Activated CD8-positive, alpha-beta memory T cell treated with anti-CD3 and anti-CD28 coated beads, Interleukin-2, amount 10 ng/mL, durations not matched to agents 7 days and 5 days (primary cell): ENCODE results near the gene GRID1. TPM values are rescaled to one million over a fixed set of nuclear protein-coding genes. Genes with fewer than 3 reads are reported as not detected.

ENCODE experiments used
- ATAC-seq: fragments of 150-1000 bp; cut with Tn5 transposase; one replicate; pipeline ENCODE4 v1.10.0; 2021; ENCODE audit warnings: moderate library complexity
- CTCF ChIA-PET: fragments of 350-600 bp; sonication (Branson Sonifier 250); formaldehyde crosslinking; loops from one replicate; lab custom pipeline; 2021; ENCODE audit warnings: antibody characterized with exemption; lab: Charles Lee
- DNase-seq: peaks from one replicate; pipeline ENCODE4 v3.0.0-alpha.2; 2020
- H3K27ac Mint-ChIP-seq: one replicate; pipeline ENCODE4 v1.8.0; 2021; ENCODE audit warnings: mild to moderate bottlenecking, mixed read lengths
- H3K27me3 Mint-ChIP-seq: one replicate; pipeline ENCODE4 v1.8.0; 2021; ENCODE audit warnings: mixed read lengths
- H3K36me3 Mint-ChIP-seq: one replicate; pipeline ENCODE4 v1.8.0; 2021; ENCODE audit warnings: mild to moderate bottlenecking, mixed read lengths
- H3K4me1 Mint-ChIP-seq: one replicate; pipeline ENCODE4 v1.8.0; 2021; ENCODE audit warnings: mixed read lengths
- H3K4me3 Mint-ChIP-seq: one replicate; pipeline ENCODE4 v1.8.0; 2021; ENCODE audit warnings: mild to moderate bottlenecking, moderate library complexity, mixed read lengths
- H3K9me3 Mint-ChIP-seq: one replicate; pipeline ENCODE4 v1.8.0; 2022; ENCODE audit warnings: low read depth, mixed read lengths
- total RNA-seq, 2 experiments: library from RNA; stranded (reverse); gene quantifications; one replicate each; pipeline ENCODE4 v1.2.3, GENCODE V29; 2021

Gene GRID1
- total RNA-seq, 2 experiments from 2014 or later = not detected

DNA sequence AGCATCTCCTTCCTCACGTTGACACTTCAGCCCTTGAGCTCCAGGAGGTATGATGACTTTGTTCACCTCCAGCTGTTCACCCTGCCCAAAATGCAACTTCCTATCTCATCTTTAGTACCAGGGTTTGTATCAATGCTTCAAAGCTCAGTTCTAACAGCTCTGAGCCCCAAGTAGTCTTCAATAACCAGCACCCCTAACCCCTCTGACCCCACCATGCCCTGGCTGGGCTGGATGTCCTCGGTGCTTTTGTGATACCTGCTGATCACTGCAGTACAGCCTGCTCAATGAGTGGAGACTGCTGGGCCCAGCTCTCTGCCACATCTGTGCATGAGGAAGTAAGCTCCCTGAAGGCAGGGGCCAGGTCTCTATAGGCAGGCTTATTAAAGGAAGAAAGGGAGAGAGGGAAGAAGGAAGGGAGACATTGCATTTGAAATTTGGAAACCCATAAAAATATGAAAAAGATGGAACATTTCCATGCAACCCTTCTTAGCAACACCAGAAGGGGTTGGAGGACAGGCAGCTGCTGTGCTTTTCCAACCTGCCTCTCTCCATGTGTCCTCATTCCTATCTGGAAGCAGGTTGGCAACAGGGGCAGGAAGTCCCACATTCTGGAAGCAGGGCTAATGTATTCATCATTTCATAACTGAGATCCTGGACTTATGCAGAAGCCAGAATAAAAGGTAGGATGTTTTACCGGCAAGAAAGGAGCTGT is 756.1 kb downstream of the GRID1 start:
- H3K27ac Mint-ChIP-seq = no peak overlapping the region
- peaks cover 3% of the 10 kb centered on the region for H3K36me3 Mint-ChIP-seq
- peaks cover 23% of the 10 kb centered on the region for H3K27me3 Mint-ChIP-seq
- peaks cover 32% of the 10 kb centered on the region for H3K4me1 Mint-ChIP-seq
- ATAC-seq (no peak), DNase-seq (no peak)
- CTCF ChIA-PET = no interaction called here
- H3K4me3 Mint-ChIP-seq = no peak overlapping the region
- H3K9me3 Mint-ChIP-seq = peaks cover 2% of the 10 kb centered on the region

DNA sequence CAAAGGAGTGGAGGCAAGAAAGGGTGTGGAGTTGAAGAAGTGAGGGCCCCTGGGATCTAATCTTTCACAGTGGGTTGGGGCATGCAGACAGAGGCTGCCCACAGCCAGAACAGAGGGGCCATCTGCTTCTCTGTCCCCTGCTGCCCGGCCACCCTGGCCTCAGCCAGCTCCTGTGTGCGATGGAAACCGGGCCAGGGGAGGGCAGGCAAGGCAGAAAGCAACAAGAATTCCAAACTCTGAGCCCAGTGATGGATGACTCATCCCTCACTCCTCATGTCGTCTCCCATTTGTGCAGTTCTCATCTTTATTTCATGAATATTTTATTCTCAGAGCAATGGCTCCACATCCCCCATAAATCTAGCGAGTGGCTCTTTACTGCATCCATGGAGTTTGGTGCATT is 757.1 kb downstream of the GRID1 start:
- CTCF ChIA-PET = no interaction called here
- Mint-ChIP-seq H3K9me3 (peaks cover 2% of the 10 kb centered on the region), H3K4me3 (no peak overlapping the region), H3K36me3 (peaks cover 3% of the 10 kb centered on the region), H3K27ac (no peak overlapping the region), H3K4me1 (peaks cover 26% of the 10 kb centered on the region), H3K27me3 (peaks cover 26% of the 10 kb centered on the region)
- no peak for ATAC-seq
- DNase-seq = no peak

DNA sequence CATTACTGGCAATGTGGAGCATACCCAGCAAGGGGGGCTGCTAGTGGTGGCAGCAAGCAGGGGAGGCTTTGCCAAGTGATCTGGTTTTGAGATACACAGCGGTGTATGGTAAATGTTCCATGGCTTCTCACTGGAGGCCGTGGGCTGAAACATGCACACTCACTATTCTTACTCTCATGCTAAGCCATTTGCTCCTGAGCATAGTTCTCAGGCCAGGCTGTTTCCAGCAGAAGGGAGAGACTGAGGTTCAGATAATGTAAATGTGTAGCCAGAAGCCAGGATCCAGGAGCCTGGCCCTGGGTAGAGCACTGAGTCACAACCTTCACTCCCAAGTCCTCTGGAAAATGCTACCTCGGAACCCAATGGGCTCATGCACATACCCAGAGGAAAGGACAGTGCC is 757.9 kb downstream of the GRID1 start:
- H3K27me3 Mint-ChIP-seq = peaks cover 26% of the 10 kb centered on the region
- CTCF ChIA-PET = interaction anchor here (2.0 kb wide), 1 partner anchor 14 kb away, joined by 4 read pairs; no protein-coding TSS in a partner anchor
- peaks cover 3% of the 10 kb centered on the region for H3K36me3 Mint-ChIP-seq
- H3K4me3 Mint-ChIP-seq = no peak overlapping the region
- H3K9me3 Mint-ChIP-seq = peaks cover 2% of the 10 kb centered on the region
- DNase-seq (no peak), ATAC-seq (no peak)
- no peak overlapping the region for H3K27ac Mint-ChIP-seq
- H3K4me1 Mint-ChIP-seq = peaks cover 18% of the 10 kb centered on the region

DNA sequence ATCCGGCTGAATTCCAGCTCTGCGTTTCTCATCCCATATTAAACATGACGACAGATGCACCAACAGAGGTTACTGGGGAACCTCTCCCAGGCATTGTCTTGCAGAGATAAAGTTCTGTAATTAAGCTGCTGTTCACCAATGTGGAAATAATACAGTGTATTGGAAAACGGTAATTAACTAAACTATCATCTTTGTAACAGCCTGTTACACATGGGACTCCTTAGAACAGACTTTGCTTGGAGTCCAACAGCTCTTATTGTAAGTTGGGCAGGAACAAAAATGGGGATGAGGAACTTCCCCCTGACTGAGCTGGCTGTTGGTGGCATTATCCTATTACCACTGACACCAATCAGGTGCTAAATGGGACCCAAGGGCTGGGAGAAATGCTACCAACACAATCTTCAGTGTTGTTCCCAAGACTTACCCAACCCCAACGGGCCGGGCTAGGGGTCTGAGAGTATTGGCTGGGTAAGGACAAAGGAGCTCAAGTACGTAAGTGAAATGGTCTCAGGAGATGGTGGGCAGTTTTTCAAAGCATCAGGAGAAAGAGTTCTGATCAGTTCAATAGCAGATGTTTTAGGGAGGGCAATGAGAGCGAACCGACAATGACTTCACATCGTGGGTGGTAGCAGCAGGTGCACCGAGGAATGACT is 759.4 kb downstream of the GRID1 start:
- H3K4me1 Mint-ChIP-seq = peaks cover 13% of the 10 kb centered on the region
- H3K9me3 Mint-ChIP-seq = peaks cover 2% of the 10 kb centered on the region
- DNase-seq = no peak
- no peak for ATAC-seq
- CTCF ChIA-PET = interaction anchor here (2.0 kb wide), 1 partner anchor 12 kb away, joined by 4 read pairs; no protein-coding TSS in a partner anchor
- H3K4me3 Mint-ChIP-seq = no peak overlapping the region
- H3K36me3 Mint-ChIP-seq = peaks cover 3% of the 10 kb centered on the region
- H3K27ac Mint-ChIP-seq = no peak overlapping the region
- H3K27me3 Mint-ChIP-seq = peaks cover 26% of the 10 kb centered on the region

DNA sequence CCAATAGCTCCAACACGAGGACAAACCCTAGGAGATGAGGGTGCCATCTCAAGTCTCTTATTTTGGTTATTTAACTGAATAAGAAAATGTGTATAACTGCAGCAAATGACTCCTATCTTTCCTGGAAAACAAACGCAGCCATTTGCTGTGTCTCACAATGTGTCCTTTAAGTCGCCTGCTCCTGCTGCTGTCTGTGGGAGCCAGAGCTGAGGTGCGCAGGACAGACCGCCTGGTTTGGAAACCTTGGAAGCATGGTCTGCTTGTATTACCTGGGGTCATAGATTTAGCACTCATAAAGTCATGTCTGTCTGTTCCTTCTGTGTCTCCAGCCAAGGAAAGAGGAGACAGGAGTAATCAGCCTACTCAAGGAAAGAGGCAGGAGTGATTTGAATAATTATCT is 760.2 kb downstream of the GRID1 start:
- Mint-ChIP-seq H3K36me3 (peaks cover 3% of the 10 kb centered on the region), H3K4me3 (no peak overlapping the region), H3K27ac (no peak overlapping the region), H3K27me3 (peaks cover 24% of the 10 kb centered on the region), H3K9me3 (peaks cover 2% of the 10 kb centered on the region), H3K4me1 (peaks cover 9% of the 10 kb centered on the region)
- CTCF ChIA-PET = no interaction called here
- DNase-seq (no peak), ATAC-seq (no peak)

DNA sequence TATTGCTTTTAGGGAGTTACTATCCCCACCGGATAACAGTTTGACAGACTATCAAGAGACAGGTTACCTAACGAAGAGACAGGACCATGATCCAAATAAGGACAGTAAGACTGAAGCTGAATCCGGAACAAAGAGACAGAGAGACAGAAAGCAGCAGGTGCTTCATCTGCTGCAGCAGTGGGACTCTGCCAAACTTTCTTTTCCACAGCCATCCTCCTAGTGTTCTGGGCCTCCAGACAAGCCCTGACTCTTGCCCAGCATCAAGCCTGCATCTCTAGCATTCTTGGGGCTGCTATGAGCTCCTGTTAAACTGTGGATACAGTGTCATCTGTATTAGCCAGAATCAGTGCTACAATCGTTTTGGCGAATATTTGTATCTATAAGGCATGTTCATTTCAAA is 761.7 kb downstream of the GRID1 start:
- Mint-ChIP-seq H3K36me3 (no peaks in the 10 kb centered on the region), H3K27ac (no peak overlapping the region), H3K9me3 (no peaks in the 10 kb centered on the region), H3K4me1 (peaks cover 9% of the 10 kb centered on the region), H3K4me3 (no peak overlapping the region), H3K27me3 (peaks cover 15% of the 10 kb centered on the region)
- no peak for DNase-seq
- no peak for ATAC-seq
- CTCF ChIA-PET = no interaction called here

DNA sequence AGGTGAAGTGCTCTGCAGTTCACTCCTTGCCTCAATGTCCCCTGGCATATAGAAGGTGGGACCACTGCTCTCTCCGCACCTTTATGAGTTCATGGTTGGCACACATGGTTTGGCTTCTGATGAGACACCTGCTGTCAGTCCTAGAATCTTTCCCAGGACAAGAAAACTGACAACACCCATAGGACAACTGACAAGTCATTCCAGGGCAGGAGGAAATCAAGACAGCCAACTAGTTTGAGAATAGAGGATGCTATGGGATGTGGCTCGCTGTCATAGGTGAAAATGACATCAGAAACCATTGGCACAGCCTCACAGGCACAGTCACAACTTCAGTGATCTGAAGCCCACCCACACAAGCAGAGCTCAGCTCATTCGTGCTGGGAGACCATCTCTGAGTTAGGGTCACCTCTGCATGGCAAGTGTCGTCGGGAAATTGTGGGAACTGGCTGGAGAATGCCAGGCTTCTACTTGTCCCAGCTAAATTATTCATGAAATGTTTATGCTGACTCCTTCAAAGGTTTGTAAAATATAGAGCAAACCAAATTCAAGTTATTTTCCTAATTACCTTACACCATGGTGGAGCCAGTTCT is 762.4 kb downstream of the GRID1 start:
- Mint-ChIP-seq H3K9me3 (no peaks in the 10 kb centered on the region), H3K27me3 (peaks cover 10% of the 10 kb centered on the region)
- ATAC-seq = no peak

DNA sequence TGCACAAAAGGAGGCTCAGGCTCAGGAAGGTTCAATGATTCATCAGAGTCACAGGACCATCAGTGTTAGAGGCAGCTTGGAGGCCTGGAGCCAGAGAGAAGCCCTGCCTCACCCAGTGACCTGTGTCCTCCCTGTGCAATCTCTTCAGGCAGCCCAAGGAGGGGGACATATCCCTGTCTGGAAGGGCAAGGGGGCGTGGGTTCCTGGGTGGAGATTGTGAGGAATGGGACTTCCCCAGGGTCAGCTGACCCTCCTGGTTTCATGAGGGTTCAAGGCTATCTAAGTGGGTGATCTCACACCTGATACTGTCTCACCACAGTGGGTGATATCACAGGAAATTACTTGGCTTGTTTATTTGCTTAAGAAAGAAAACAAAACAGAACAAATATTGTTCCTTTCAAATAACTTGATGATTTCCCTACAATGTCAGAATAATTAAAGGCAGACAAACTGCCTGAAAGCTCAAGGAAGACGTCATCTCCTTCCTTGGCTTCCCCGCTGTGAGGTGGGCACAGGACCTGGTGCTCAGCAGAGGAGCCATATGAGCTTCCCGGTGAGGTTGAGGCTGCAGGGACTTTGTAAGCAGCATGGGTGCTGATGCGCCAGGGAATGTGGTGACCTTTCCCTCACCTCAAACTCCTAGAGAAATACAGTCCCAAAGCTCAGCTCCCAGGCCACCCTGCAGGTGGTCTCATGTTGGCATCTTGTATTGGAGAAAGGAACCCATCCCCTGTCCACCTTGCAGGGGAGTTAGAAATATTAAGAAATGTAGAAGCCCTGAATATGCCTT is 763.2 kb downstream of the GRID1 start:
- Mint-ChIP-seq H3K4me3 (no peak overlapping the region), H3K27ac (no peak overlapping the region), H3K4me1 (peaks cover 9% of the 10 kb centered on the region), H3K9me3 (no peaks in the 10 kb centered on the region), H3K36me3 (no peaks in the 10 kb centered on the region), H3K27me3 (peaks cover 5% of the 10 kb centered on the region)
- ATAC-seq (no peak), DNase-seq (no peak)
- CTCF ChIA-PET = no interaction called here

More for the DNA sequence above, 762.4 kb downstream of the GRID1 start:
- Mint-ChIP-seq H3K4me3 (no peak overlapping the region), H3K27ac (no peak overlapping the region), H3K36me3 (no peaks in the 10 kb centered on the region), H3K4me1 (peaks cover 9% of the 10 kb centered on the region)
- CTCF ChIA-PET = no interaction called here
- DNase-seq = no peak

GRCh38 chr10:85602713-85603112 is 763.9 kb downstream of the GRID1 start:
- Mint-ChIP-seq H3K27ac (no peak overlapping the region), H3K9me3 (no peaks in the 10 kb centered on the region), H3K36me3 (no peaks in the 10 kb centered on the region), H3K4me3 (no peak overlapping the region), H3K27me3 (peaks cover 4% of the 10 kb centered on the region), H3K4me1 (peaks cover 9% of the 10 kb centered on the region)
- CTCF ChIA-PET = no interaction called here
- DNase-seq (no peak), ATAC-seq (no peak)

GRCh38 chr10:85602306-85602705 is 764.3 kb downstream of the GRID1 start:
- no peak for DNase-seq
- peaks cover 4% of the 10 kb centered on the region for H3K27me3 Mint-ChIP-seq
- H3K27ac Mint-ChIP-seq = no peak overlapping the region
- H3K4me3 Mint-ChIP-seq = no peak overlapping the region
- ATAC-seq = no peak
- H3K4me1 Mint-ChIP-seq = peaks cover 9% of the 10 kb centered on the region
- H3K36me3 Mint-ChIP-seq = no peaks in the 10 kb centered on the region
- no peaks in the 10 kb centered on the region for H3K9me3 Mint-ChIP-seq
- CTCF ChIA-PET = no interaction called here

DNA sequence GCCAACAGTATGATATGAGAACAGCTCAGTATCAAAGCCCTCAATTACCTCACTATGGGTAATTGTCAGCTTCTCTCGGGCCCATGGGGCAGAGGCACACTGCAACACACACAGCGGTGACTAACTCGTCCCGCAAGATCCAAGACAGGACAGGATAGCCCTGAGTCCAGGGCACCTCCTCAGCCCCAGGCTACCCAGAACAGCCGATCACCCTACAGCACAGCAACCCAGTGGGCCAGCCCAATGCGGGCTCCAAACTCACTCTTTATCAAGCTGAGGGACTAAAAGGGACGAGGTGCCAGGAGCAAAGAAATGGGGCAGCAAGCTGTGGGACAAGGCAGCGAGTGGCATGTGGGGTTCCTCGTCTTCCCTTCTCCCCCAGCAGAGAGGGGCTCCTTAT is 765.1 kb downstream of the GRID1 start:
- Mint-ChIP-seq H3K4me3 (no peak overlapping the region), H3K9me3 (no peaks in the 10 kb centered on the region), H3K27me3 (peaks cover 4% of the 10 kb centered on the region), H3K4me1 (peaks cover 9% of the 10 kb centered on the region), H3K27ac (no peak overlapping the region), H3K36me3 (no peaks in the 10 kb centered on the region)
- CTCF ChIA-PET = no interaction called here
- no peak for DNase-seq
- ATAC-seq = no peak

- Mint-ChIP-seq H3K9me3 (no peaks in the 10 kb centered on the region), H3K36me3 (no peaks in the 10 kb centered on the region), H3K27me3 (peaks cover 4% of the 10 kb centered on the region), H3K27ac (no peak overlapping the region), H3K4me3 (no peak overlapping the region), H3K4me1 (peaks cover 9% of the 10 kb centered on the region)
- ATAC-seq (no peak), DNase-seq (no peak)
- CTCF ChIA-PET = no interaction called here
These were observed 765.9 kb downstream of the GRID1 start for GRCh38 chr10:85600744-85601081.

DNA sequence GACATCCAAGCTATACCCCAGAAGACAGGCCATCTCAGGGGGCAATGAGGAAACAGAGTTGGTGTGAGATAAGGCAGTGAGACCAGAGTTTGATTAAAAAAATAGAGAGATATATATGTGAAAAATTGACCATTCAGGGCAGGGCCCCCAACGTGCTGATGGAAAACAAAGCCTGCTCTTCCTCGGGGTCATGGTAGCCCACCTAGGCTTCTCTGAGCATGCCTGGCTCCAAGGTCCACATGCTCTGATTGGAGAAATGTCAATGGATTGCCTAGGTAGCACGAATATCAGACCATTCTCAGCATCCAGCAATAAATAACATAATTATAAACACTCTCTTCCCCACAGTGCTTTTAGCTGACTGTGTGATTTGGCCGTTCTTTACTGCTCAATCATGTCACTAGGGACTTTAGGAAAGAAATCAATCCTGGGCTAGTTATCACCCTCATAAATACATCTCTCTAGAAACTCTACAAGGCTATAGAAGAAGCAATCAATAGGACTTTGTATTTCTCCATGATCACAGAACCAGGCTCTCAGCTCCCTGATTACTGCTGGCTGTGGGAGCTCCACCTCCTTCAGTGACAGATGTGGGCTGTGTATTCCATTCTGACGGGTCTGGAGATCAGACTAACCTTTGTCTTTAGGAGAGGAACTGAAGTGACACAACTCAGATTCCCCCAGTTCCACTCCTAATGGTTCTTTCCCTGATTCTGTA is 766.4 kb downstream of the GRID1 start:
- Mint-ChIP-seq H3K4me3 (no peak overlapping the region), H3K27ac (no peak overlapping the region), H3K9me3 (no peaks in the 10 kb centered on the region), H3K36me3 (no peaks in the 10 kb centered on the region), H3K27me3 (peaks cover 2% of the 10 kb centered on the region), H3K4me1 (peaks cover 9% of the 10 kb centered on the region)
- no peak for ATAC-seq
- no peak for DNase-seq
- CTCF ChIA-PET = no interaction called here
